Heart left ventricle (tissue), 13 donors: Measurements from ENCODE around the gene SSH2.

Experiments
- CTCF ChIP-seq, 12 donors: fragments of 200-600 bp; sonication (generic) in 4 of 12; IDR thresholded peaks; one replicate each; pipeline versions ENCODE4 v1.5.0 to v1.8.0; 2018 to 2022; ENCODE audit warnings: antibody characterized with exemption in 12 of 12, mild to moderate bottlenecking in 5 of 12
- POLR2A ChIP-seq, 2 donors: fragments of 450-650 bp; IDR thresholded peaks; one replicate each; pipeline ENCODE4 v1.6.1; 2017; ENCODE audit warnings: antibody characterized with exemption in 2 of 2, mild to moderate bottlenecking in 2 of 2, moderate library complexity in 2 of 2
- donor health status: ischemic (EF 13 %, LVEDD 7.1; RV severe dilation, severe dysfunction).
- donor health status: DM: no; HTN: yes; CAD: no.
- donor health status: DM: no; HTN: no; CAD: no.
- donor health status: ischemic (EF 25% LVEDD 6.9; RV normal size, moderate dysfunction).
- donor health status: ischemic (EF 25% LVEDD 5.7; RV mildly dilated, moderate dysfunction).
- donor health status: ischemic (EF 35%, LVEDD 5.7; RV mildly dilated, moderate dysfunction).
- donor health status: nonischemic (EF 11% LVEDD 7.7; RV severe dilation, severe dysfunction).
- donor health status: DM: yes; HTN: yes; CAD: no.
- donor health status: PGD.
- donor health status: ischemic (EF 29% LVEDD 5.4; RV normal size, mild dysfunction).
- donor health status: nonischemic (EF 23%, LVEDD 6.1; RV moderate dilation, normal function).

GRCh38 chr17:29603109-29603674 is 326.8 kb downstream of the SSH2 start:
- TF ChIP-seq POLR2A (IDR thresholded peaks at IDR 0.05), result no peak
- TF ChIP-seq CTCF (IDR thresholded peaks at IDR 0.05), result no peak
